H1 (cell line): Measurements from ENCODE around the gene EMC10. TPM values are rescaled to one million over a fixed set of nuclear protein-coding genes. Genes with fewer than 3 reads are reported as not detected.
A peak's percentile ranks its signal among the peaks of the same experiment; 100 is the strongest.

Experiments
- CTCF ChIA-PET: fragments of 300-600 bp; sonication (Branson Sonifier 250); formaldehyde crosslinking; loops from one replicate; lab custom pipeline; 2021; ENCODE audit not compliant: partially characterized antibody; lab: Charles Lee
- POLR2A ChIA-PET: fragments of 300-600 bp; sonication (Branson Sonifier 250); formaldehyde crosslinking; loops from one replicate; lab custom pipeline; 2021; ENCODE audit warnings: inconsistent platforms; ENCODE audit not compliant: partially characterized antibody; lab: Charles Lee
- DNase-seq, 2 experiments: peaks; one replicate each; pipeline versions ENCODE4 v3.0.0 to v3.0.0-alpha.2; 2010 to 2022; ENCODE audit warnings: low spot score in 2 of 2, low read depth in 1 of 2, mixed read lengths in 1 of 2
- FAIRE-seq: peaks from 2 replicates; lab custom pipeline; 2011; peaks lifted over from hg19 to GRCh38; lab: Jason Lieb, UNC
- H2AFZ ChIP-seq: 2 replicates; pipeline ENCODE4 v1.8.1; 2012; ENCODE audit warnings: low read length, inconsistent platforms
- H2AK5ac ChIP-seq: 2 replicates; pipeline ENCODE4 v1.6.1; 2013; ENCODE audit warnings: low read depth, low read length
- H2BK120ac ChIP-seq: replicated peaks from 2 replicates; pipeline ENCODE3; 2013; ENCODE audit warnings: low read depth, low read length, inconsistent platforms
- H2BK12ac ChIP-seq: 2 replicates; pipeline ENCODE4 v1.6.1; 2013; ENCODE audit warnings: low read depth, low read length
- H2BK15ac ChIP-seq: 2 replicates; pipeline ENCODE4 v1.6.1; 2013; ENCODE audit warnings: low read length
- H2BK20ac ChIP-seq: 2 replicates; pipeline ENCODE4 v1.6.1; 2013; ENCODE audit warnings: low read length
- H2BK5ac ChIP-seq: 2 replicates; pipeline ENCODE4 v1.6.1; 2013; ENCODE audit warnings: low read depth, low read length
- H3K14ac ChIP-seq: 2 replicates; pipeline ENCODE4 v1.6.1; 2013; ENCODE audit warnings: inconsistent platforms; ENCODE audit not compliant: insufficient read length
- H3K18ac ChIP-seq: 2 replicates; pipeline ENCODE4 v1.6.1; 2013; ENCODE audit warnings: low read length; ENCODE audit errors: extremely low read depth
- H3K23ac ChIP-seq: 2 replicates; pipeline ENCODE4 v1.6.1; 2013; ENCODE audit warnings: inconsistent platforms; ENCODE audit not compliant: insufficient read length
- H3K23me2 ChIP-seq: 2 replicates; pipeline ENCODE4 v1.6.1; 2013; ENCODE audit warnings: low read depth, low read length
- H3K27ac ChIP-seq: 2 replicates; pipeline ENCODE4 v1.6.1; 2011; ENCODE audit warnings: low read depth, low read length, inconsistent platforms
- H3K27me3 ChIP-seq, 4 experiments: replicated peaks in 1 of 4; 1 replicate in 1 of 4; 2 replicates in 3 of 4; pipeline versions ENCODE4 v1.6.1 to v1.8.1; 2011 to 2013; ENCODE audit warnings: low read length in 3 of 4, mild to moderate bottlenecking in 3 of 4, inconsistent platforms in 2 of 4, mixed read lengths in 2 of 4, moderate library complexity in 1 of 4; ENCODE audit not compliant: control insufficient read depth in 3 of 4, insufficient read depth in 3 of 4; ENCODE audit errors: extremely low read depth in 1 of 4
- H3K36me3 ChIP-seq, 4 experiments: 2 replicates each; pipeline versions ENCODE4 v1.6.1 to v1.8.1; 2011 to 2013; ENCODE audit warnings: mild to moderate bottlenecking in 4 of 4, low read length in 3 of 4, moderate library complexity in 2 of 4, control low read depth in 1 of 4, inconsistent platforms in 1 of 4; ENCODE audit not compliant: insufficient read depth in 4 of 4, control insufficient read depth in 2 of 4
- H3K4ac ChIP-seq: replicated peaks from 2 replicates; pipeline ENCODE3; 2013; ENCODE audit warnings: low read length, low read depth, mixed read lengths, inconsistent platforms; ENCODE audit not compliant: insufficient read length
- H3K4me1 ChIP-seq, 4 experiments: replicated peaks in 1 of 4; 1 replicate in 1 of 4; 2 replicates in 3 of 4; pipeline versions ENCODE4 v1.6.1 to v1.8.1; 2011 to 2013; ENCODE audit warnings: low read length in 3 of 4, inconsistent platforms in 2 of 4, mixed read lengths in 1 of 4; ENCODE audit not compliant: insufficient read depth in 4 of 4, control insufficient read depth in 3 of 4
- H3K4me2 ChIP-seq, 2 experiments: 2 replicates each; pipeline versions ENCODE4 v1.6.1 to v1.8.1; 2011 to 2013; ENCODE audit warnings: low read depth in 2 of 2, low read length in 2 of 2, control low read depth in 1 of 2, inconsistent platforms in 1 of 2, mild to moderate bottlenecking in 1 of 2; ENCODE audit not compliant: insufficient read depth in 1 of 2
- H3K4me3 ChIP-seq, 4 experiments: fragments of 200-600, 300-600 bp in 1 of 4; sonication (generic), shearing (Covaris generic), sonication (Bioruptor Twin) in 1 of 4; 2 replicates each; pipeline versions ENCODE4 v1.5.1 to v1.8.1; 2011 to 2016; ENCODE audit warnings: low read length in 4 of 4, low read depth in 3 of 4, control low read depth in 2 of 4, inconsistent platforms in 2 of 4, mild to moderate bottlenecking in 2 of 4, mixed read lengths in 1 of 4, moderate library complexity in 1 of 4; ENCODE audit not compliant: insufficient read depth in 2 of 4; ENCODE audit errors: extremely low read depth in 1 of 4
- H3K56ac ChIP-seq: replicated peaks from 2 replicates; pipeline ENCODE3; 2013; ENCODE audit warnings: low read depth, mild to moderate bottlenecking, mixed read lengths, low read length, inconsistent platforms; ENCODE audit not compliant: insufficient read length
- H3K79me1 ChIP-seq: 2 replicates; pipeline ENCODE4 v1.6.1; 2013; ENCODE audit warnings: low read depth, low read length, control low read depth
- H3K79me2 ChIP-seq, 2 experiments: 2 replicates each; pipeline versions ENCODE4 v1.6.1 to v1.8.1; 2012 to 2013; ENCODE audit warnings: low read length in 2 of 2, mild to moderate bottlenecking in 2 of 2, inconsistent platforms in 1 of 2; ENCODE audit not compliant: insufficient read depth in 2 of 2, control insufficient read depth in 1 of 2
- H3K9ac ChIP-seq, 4 experiments: replicated peaks in 1 of 4; 1 replicate in 1 of 4; 2 replicates in 3 of 4; pipeline versions ENCODE4 v1.6.1 to v1.8.1; 2011 to 2013; ENCODE audit warnings: low read depth in 3 of 4, low read length in 3 of 4, control low read depth in 2 of 4, mild to moderate bottlenecking in 2 of 4, moderate library complexity in 2 of 4, inconsistent platforms in 1 of 4; ENCODE audit errors: extremely low read depth in 1 of 4
- H3K9me3 ChIP-seq, 2 experiments: 2 replicates each; pipeline versions ENCODE4 v1.6.1 to v1.8.1; 2012 to 2013; ENCODE audit warnings: mild to moderate bottlenecking in 2 of 2, moderate library complexity in 2 of 2, control low read depth in 1 of 2, inconsistent platforms in 1 of 2, low read depth in 1 of 2, low read length in 1 of 2, mixed read lengths in 1 of 2; ENCODE audit not compliant: insufficient read depth in 2 of 2
- H4K20me1 ChIP-seq, 2 experiments: replicated peaks in 1 of 2; 2 replicates each; pipeline versions ENCODE3 to v1.8.1; 2011 to 2013; ENCODE audit warnings: inconsistent platforms in 2 of 2, low read length in 2 of 2, mild to moderate bottlenecking in 1 of 2; ENCODE audit not compliant: insufficient read depth in 2 of 2, control insufficient read depth in 1 of 2
- H4K5ac ChIP-seq: 2 replicates; pipeline ENCODE4 v1.6.1; 2013; ENCODE audit warnings: low read length, low read depth, mixed read lengths, inconsistent platforms; ENCODE audit not compliant: insufficient read length
- H4K8ac ChIP-seq: 2 replicates; pipeline ENCODE4 v1.8.0; 2013; ENCODE audit warnings: mild to moderate bottlenecking, moderate library complexity, low read length, inconsistent platforms; ENCODE audit not compliant: insufficient read depth; ENCODE audit errors: extremely low read depth
- H4K91ac ChIP-seq: replicated peaks from 2 replicates; pipeline ENCODE3; 2013; ENCODE audit warnings: low read length, mixed read lengths, inconsistent platforms; ENCODE audit not compliant: insufficient read length
- CREB1 ChIP-seq: IDR thresholded peaks from 2 replicates; pipeline ENCODE4 v1.6.1; 2012; ENCODE audit warnings: inconsistent platforms
- WGBS, 2 experiments: shearing (Covaris generic) in 1 of 2; methylation state at CpG; one replicate each; pipeline versions ENCODE4 v1.1.6 to v1.1.7; 2013 to 2015; ENCODE audit warnings: low lambda C conversion rate in 2 of 2, mixed read lengths in 2 of 2, inconsistent platforms in 1 of 2, low coverage in 1 of 2, missing lambda C conversion rate in 1 of 2; ENCODE audit not compliant: insufficient replicate concordance in 2 of 2, insufficient coverage in 1 of 2, insufficient read length in 1 of 2; ENCODE audit errors: extremely low coverage in 1 of 2, missing lambda C conversion rate in 1 of 2; 5-methylcytosine and 5-hydroxymethylcytosine counted together
- polyA plus RNA-seq, 7 experiments: library from polyadenylated mRNA; depleted of rRNA in 3 of 7; stranded (reverse) in 5 of 7; unstranded in 2 of 7; fragments of >200 nt in 5 of 7; fragments of 200-250 nt in 2 of 7; gene quantifications; 1 replicate in 5 of 7; 2 replicates in 1 of 7; 4 replicates in 1 of 7; pipeline versions ENCODE4 v1.2.1 to v1.2.3, GENCODE V29; 2011 to 2013; ENCODE audit warnings: missing spikeins in 2 of 7, mixed read lengths in 2 of 7
- total RNA-seq: library from RNA; stranded (reverse); fragmentation: NEBNext Ultra II Directional; extraction: Animal tissue kit (Norgen Biotek cat#: 25700); gene quantifications from 2 replicates; pipeline ENCODE4 v1.2.1, GENCODE V29; 2021

Gene EMC10
- total and polyA plus RNA-seq, 2 of the 8 experiments (the other 6 are each of a cell fraction or from before 2014, with no cell fraction given) = 77.6 to 103 TPM

- CTCF ChIA-PET = interaction anchor here (0.7 to 2.4 kb wide), 11 partner anchors 9 to 297 kb away, joined by 3 to 13 read pairs (median 3); partner anchors contain the start of genes POLD1 and SPIB
- POLR2A ChIA-PET = interaction anchor here (0.7 to 3.1 kb wide), 14 partner anchors 8 to 377 kb away, joined by 3 to 15 read pairs (median 4); partner anchors contain the start of genes POLD1 and SPIB
- no peak overlapping the region for H2BK15ac ChIP-seq
- H3K27me3 ChIP-seq = peaks cover 0 to 19% (median 8%) of the 10 kb centered on the region in 4 experiments; a peak in 4 of 7 replicates
- peaks cover 3% of the 10 kb centered on the region; the same call in 1 of the 2 replicates for H3K23me2 ChIP-seq
- no peaks in the 10 kb centered on the region for H4K20me1 ChIP-seq
- H2AFZ ChIP-seq = no peak overlapping the region
- no peak overlapping the region for H2BK12ac ChIP-seq
- H3K14ac ChIP-seq = no peak overlapping the region
- H2BK5ac ChIP-seq = no peak overlapping the region
- FAIRE-seq = no peak
- no peaks in the 10 kb centered on the region for H3K79me2 ChIP-seq
- H4K5ac ChIP-seq = no peak overlapping the region
- H3K4me3 ChIP-seq = peak overlapping the region in 1 of 4 experiments; percentile 50; a peak in 4 of 8 replicates
- no peaks in the 10 kb centered on the region for H3K79me1 ChIP-seq
- H3K4me1 ChIP-seq = peaks cover 0 to 12% (median 7%) of the 10 kb centered on the region in 4 experiments; a peak in 5 of 7 replicates
- H3K36me3 ChIP-seq = no peaks in the 10 kb centered on the region
- no peaks in the 10 kb centered on the region for H3K9me3 ChIP-seq
- H2BK20ac ChIP-seq = no peak overlapping the region
- no peak overlapping the region for H3K23ac ChIP-seq
- H3K18ac ChIP-seq = no peak overlapping the region
- H3K9ac ChIP-seq = no peak overlapping the region
- 89% methylated on average over 22 of the region's 26 CpGs; no CpG with 5 or more reads in 1 of the 2 experiments for WGBS, 2 experiments
- H4K91ac ChIP-seq = no peak overlapping the region
- no peak overlapping the region for H3K27ac ChIP-seq
- no peak overlapping the region for H2AK5ac ChIP-seq
- H3K4me2 ChIP-seq = peak overlapping the region; percentile 52 to 73; a peak in 2 of 4 replicates
- 0 out of 2 replicates have a peak overlapping the region, but pooled peaks have one; percentile 11 for H4K8ac ChIP-seq
- no peak for DNase-seq
- H2BK120ac ChIP-seq = no peak overlapping the region
- H3K56ac ChIP-seq = no peak overlapping the region
- H3K4ac ChIP-seq = no peak overlapping the region
- TF ChIP-seq CREB1 = no peak
These were observed 48.9 kb upstream of the EMC10 start for GRCh38 chr19:50427318-50427925.
